ENCODE data around the gene SNX2.
"Not testable (repeated sequence)": the region's sequence is repeated elsewhere in the genome, so short reads cannot be mapped to it uniquely, and the experiment has no call there.

The SNX2 gene

GRCh38 chr5:122845229-122846050 lies 70.6 kb downstream of the SNX2 start, which contains the start of gene SNX24:
SNX24 (plus strand) TSS chr5:122845613; CDS start chr5:122845634, 21 bp downstream.
- DNase-seq, result no peak

GRCh38 chr5:122846051-122846550 lies 71.2 kb downstream of the SNX2 start:
- no peak for DNase-seq

- no peak for DNase-seq
Measured at GRCh38 chr5:122847687-122848081, 72.8 kb downstream of the SNX2 start.

GRCh38 chr5:122849771-122850170 lies 74.9 kb downstream of the SNX2 start:
- no peak for DNase-seq

DNA sequence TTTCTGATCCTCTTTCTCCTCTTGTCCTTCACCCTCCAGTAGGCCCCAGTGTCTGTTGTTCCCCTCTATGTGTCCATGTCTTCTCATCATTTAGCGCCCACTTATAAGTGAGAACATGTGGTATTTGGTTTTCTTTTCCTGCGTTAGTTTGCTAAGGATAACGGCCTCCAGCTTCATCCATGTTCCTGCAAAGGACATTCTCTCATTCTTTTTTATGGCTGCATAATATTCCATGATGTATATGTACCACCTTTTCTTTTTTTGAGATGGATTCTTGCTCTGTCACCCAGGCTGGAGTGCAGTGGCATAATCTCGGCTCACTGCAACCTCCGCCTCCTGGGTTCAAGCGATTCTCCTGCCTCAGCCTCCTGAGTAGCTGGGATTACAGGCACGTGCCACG lies 82.7 kb downstream of the SNX2 start:
- not testable (repeated sequence) for DNase-seq

- no peak for DNase-seq
Measured at GRCh38 chr5:122858451-122858850, 83.6 kb downstream of the SNX2 start.

DNA sequence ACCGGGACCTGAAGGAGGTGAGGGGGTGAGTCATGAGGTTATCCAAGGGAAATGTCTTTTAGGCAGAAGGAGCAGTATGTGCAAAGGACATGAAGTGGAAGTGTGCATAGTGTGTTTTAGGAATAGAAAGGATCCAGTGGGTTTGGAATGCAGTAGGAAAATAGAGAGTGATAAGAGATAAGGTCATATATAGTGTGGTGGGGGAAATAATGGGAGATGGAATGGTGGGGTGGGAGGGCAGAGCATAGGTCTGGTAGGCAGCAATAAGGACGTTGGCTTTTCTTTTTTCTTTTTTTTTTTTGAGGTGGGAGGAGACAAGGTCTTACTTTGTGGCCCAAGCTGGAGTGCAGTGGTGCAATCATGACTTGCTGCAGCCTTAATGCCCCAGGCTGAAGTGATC lies 88.4 kb downstream of the SNX2 start:
- DNase-seq, result no peak

DNA sequence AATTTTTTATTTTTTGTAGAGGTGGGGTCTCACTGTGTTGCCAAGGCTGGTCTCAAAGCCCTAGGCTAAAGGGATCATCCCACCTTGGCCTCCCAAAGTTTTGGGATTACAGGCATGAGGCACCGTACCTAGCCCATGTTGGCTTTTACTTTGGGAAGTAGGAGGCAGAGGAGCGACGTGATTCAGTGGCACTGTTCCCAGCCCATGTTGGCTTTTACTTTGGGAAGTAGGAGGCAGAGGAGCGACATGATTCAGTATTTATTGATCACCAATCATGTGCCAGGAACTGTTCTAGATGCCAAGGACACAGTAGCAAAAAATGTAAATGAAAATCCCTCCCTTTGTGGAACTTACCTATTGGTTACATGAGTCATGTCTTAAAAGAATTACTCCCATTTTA lies 88.8 kb downstream of the SNX2 start:
- no peak for DNase-seq

DNA sequence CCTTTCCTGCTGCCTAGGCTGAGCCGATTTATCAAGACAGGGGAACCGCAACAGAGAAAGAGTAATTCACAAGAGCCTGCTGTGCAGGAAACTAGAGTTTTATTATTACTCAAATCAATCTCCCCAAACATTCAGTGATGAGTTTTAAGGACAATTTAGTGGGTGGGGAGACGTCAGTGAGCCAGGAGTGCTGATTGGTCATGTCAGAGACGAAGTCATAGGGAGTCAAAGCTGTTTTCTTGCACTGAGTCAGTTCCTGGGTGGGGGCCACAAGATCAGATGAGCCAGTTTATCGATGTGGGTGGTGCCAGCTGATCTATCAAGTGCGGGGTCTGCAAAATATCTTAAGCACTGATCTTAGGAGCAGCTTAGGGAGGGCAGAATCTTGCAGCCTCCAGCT lies 89.5 kb downstream of the SNX2 start:
- DNase-seq, result no peak

DNA sequence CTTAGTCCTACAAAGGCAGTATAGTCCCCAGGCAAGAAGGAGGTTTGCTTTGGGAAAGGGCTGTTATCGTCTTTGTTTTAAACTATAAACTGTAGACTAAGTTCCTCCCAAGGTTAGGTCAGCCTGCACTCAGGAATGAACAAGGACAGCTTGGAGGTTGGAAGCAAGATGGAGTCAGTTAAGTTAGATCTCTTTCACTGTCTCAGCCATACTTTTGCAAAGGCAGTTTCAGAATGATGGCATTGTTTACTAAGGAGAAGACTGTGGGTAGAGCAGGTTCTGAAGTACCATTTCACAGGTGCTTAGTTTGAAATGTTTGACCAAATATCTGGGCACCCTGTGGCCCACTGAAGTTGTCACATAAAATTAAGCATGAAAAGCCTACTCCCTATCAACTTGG lies 90.0 kb downstream of the SNX2 start:
- DNase-seq, result no peak

- no peak for DNase-seq
Measured at GRCh38 chr5:122870219-122870856, 95.5 kb downstream of the SNX2 start.

DNA sequence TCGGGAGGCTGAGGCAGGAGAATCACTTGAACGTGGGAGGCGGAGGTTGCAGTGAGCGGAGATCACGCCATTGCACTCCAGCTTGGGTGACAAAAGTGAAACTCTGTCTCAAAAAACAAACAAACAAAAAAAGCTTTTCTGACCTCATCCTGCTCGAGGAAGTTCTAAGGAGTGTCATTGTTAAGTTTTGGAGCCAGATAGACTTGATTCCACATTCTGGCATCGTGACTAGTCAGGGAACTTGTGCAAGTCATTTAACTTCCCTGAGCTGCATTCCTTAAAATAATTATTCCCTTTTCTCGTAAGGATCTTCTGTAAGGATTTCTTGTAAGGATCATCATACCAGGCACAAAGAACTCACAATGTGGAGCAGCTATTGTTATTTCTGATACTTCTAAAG lies 96.8 kb downstream of the SNX2 start:
- DNase-seq, result no peak

- DNase-seq, result no peak
Measured at GRCh38 chr5:122874179-122874875, 99.4 kb downstream of the SNX2 start.

DNA sequence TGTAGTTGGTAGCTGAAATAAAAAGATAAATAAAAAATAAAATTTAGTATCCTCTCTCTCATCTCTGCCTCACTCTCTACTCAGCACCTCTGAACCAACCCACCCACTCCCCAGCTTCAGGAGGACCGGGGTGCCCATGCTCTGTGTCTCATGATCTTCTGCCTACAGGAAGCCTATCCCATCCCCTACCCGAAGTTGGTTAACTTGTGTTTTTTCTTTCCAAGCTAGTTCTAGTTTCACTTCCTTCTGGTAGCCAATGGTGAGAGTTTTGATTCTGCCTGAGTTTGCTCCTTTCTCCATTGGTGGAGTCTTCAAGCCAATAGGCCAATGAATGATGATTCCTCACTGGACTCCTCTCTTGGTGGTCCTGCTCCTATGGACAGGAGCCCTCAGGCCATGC lies 102.6 kb downstream of the SNX2 start:
- DNase-seq, result no peak

GRCh38 chr5:122879076-122879475 lies 104.2 kb downstream of the SNX2 start:
- no peak for DNase-seq

All from NCI-H524 treated with DMSO at 0.1 percent for 48 hours (cell line).